ENCODE data around the gene C4orf50. TPM values are rescaled to one million over a fixed set of nuclear protein-coding genes. Genes with fewer than 3 reads are reported as not detected.

Gene C4orf50
- polyA plus RNA-seq, 1 donor from 2014 or later, result 1.6 TPM

DNA sequence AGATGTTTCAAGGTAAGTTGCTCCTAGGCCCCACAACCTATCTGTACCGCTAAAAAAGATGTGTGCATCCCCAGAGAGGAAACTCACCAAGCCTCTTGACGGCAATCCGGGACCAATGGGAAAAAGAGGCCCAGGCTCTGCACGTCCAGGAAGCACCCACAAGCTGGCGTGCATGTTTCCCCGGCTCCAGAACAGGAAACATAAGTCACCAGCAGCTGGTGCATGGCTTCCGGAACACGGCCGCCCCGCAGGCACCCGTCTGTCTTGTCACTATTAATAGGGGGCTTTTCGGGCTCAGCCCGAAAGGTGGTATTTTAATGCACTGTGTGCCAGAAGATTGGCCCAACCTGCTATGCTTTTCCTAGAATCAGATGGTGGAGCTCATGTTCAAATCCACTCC is 147.5 kb downstream of the C4orf50 start:
- Histone ChIP-seq H4K20me1 (ENCODE audit: insufficient read depth) (peaks cover 56% of the 10 kb centered on the region), H3K9ac (ENCODE audit: low read length) (no peak overlapping the region), H3K27me3 (ENCODE audit: insufficient read depth, low read depth, low read length) (no peaks in the 10 kb centered on the region), H3K4me3 (ENCODE audit: low read length) (no peak overlapping the region), H3F3A (ENCODE audit: insufficient read depth, low read length, poor library complexity, severe bottlenecking) (no peaks in the 10 kb centered on the region), H2AFZ (ENCODE audit: low read depth, low read length) (no peak overlapping the region), H3K79me2 (replicated peaks; ENCODE audit: insufficient read depth, low read length) (peaks cover 89% of the 10 kb centered on the region), H3K27ac (ENCODE audit: low read length) (no peak overlapping the region), H3K9me3 (ENCODE audit: low read length) (no peaks in the 10 kb centered on the region), H3K4me2 (ENCODE audit: low read length) (no peak overlapping the region), H3K36me3 (ENCODE audit: insufficient read depth, low read length) (peaks cover 14% of the 10 kb centered on the region), H3K9me2 (ENCODE audit: insufficient read depth, low read length) (no peaks in the 10 kb centered on the region)
- TF ChIP-seq, protein P1, sequence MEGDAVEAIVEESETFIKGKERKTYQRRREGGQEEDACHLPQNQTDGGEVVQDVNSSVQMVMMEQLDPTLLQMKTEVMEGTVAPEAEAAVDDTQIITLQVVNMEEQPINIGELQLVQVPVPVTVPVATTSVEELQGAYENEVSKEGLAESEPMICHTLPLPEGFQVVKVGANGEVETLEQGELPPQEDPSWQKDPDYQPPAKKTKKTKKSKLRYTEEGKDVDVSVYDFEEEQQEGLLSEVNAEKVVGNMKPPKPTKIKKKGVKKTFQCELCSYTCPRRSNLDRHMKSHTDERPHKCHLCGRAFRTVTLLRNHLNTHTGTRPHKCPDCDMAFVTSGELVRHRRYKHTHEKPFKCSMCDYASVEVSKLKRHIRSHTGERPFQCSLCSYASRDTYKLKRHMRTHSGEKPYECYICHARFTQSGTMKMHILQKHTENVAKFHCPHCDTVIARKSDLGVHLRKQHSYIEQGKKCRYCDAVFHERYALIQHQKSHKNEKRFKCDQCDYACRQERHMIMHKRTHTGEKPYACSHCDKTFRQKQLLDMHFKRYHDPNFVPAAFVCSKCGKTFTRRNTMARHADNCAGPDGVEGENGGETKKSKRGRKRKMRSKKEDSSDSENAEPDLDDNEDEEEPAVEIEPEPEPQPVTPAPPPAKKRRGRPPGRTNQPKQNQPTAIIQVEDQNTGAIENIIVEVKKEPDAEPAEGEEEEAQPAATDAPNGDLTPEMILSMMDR (IDR thresholded peaks at IDR 0.05; ENCODE audit: poor library complexity, severe bottlenecking), result no peak
- TF ChIP-seq RAD21 (conservative IDR thresholded peaks at IDR 0.05) (no peak), EZH2 (IDR thresholded peaks at IDR 0.05; ENCODE audit: borderline replicate concordance, insufficient read depth, low read length, poor library complexity, severe bottlenecking) (no peak), POLR2AphosphoS5 (IDR thresholded peaks at IDR 0.05) (no peak), MXI1 (conservative IDR thresholded peaks at IDR 0.05; ENCODE audit: poor library complexity, severe bottlenecking) (no peak), EP300 (conservative IDR thresholded peaks at IDR 0.05; ENCODE audit: poor library complexity, severe bottlenecking) (no peak), SMC3 (conservative IDR thresholded peaks at IDR 0.05; ENCODE audit: poor library complexity) (no peak)
- TF ChIP-seq, protein P2, sequence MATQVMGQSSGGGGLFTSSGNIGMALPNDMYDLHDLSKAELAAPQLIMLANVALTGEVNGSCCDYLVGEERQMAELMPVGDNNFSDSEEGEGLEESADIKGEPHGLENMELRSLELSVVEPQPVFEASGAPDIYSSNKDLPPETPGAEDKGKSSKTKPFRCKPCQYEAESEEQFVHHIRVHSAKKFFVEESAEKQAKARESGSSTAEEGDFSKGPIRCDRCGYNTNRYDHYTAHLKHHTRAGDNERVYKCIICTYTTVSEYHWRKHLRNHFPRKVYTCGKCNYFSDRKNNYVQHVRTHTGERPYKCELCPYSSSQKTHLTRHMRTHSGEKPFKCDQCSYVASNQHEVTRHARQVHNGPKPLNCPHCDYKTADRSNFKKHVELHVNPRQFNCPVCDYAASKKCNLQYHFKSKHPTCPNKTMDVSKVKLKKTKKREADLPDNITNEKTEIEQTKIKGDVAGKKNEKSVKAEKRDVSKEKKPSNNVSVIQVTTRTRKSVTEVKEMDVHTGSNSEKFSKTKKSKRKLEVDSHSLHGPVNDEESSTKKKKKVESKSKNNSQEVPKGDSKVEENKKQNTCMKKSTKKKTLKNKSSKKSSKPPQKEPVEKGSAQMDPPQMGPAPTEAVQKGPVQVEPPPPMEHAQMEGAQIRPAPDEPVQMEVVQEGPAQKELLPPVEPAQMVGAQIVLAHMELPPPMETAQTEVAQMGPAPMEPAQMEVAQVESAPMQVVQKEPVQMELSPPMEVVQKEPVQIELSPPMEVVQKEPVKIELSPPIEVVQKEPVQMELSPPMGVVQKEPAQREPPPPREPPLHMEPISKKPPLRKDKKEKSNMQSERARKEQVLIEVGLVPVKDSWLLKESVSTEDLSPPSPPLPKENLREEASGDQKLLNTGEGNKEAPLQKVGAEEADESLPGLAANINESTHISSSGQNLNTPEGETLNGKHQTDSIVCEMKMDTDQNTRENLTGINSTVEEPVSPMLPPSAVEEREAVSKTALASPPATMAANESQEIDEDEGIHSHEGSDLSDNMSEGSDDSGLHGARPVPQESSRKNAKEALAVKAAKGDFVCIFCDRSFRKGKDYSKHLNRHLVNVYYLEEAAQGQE (IDR thresholded peaks at IDR 0.05; ENCODE audit: borderline replicate concordance), result no peak

DNA sequence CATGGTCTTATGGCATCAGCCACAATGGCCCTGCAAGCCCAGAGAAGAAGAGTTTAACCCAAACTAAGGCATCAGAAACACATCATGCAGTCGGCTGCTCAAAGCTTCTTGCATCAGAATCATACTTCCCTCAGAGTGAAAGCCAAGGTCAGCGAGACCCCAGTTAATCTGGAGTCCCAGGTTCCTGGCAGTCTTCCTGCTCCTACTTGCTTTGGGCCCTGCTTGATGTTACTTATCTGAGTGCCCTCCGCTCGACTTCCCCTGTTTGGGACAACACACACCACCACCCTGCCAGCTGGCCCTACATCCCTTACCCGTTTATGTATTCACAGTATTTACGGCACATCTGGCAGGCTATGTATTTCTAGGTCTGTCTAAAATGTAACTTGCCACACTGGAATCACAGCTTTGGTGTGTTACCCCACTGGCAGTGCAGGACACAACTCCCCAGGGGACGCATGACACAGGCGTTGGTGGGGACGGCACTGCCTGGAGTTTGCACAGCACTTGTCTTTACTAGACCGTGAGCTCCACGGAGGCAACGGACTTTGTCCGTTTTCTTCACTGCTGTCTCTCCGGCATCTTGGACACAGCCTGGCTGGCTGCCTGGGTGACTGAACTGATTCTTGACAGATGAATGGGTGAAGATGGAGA is 148.1 kb downstream of the C4orf50 start:
- no peak for TF ChIP-seq RAD21 (conservative IDR thresholded peaks at IDR 0.05)
- no peak for TF ChIP-seq EZH2 (IDR thresholded peaks at IDR 0.05; ENCODE audit: borderline replicate concordance, insufficient read depth, low read length, poor library complexity, severe bottlenecking)
- TF ChIP-seq, protein P2 (IDR thresholded peaks at IDR 0.05; ENCODE audit: borderline replicate concordance), result no peak
- TF ChIP-seq EP300 (conservative IDR thresholded peaks at IDR 0.05; ENCODE audit: poor library complexity, severe bottlenecking), result no peak
- no peak for TF ChIP-seq POLR2AphosphoS5 (IDR thresholded peaks at IDR 0.05)
- H3K27ac ChIP-seq (ENCODE audit: low read length), result no peak overlapping the region
- no peaks in the 10 kb centered on the region for H3K9me3 ChIP-seq (ENCODE audit: low read length)

More for the DNA sequence above, 148.1 kb downstream of the C4orf50 start:
- Histone ChIP-seq H3K9ac (ENCODE audit: low read length) (no peak overlapping the region), H3K27me3 (ENCODE audit: insufficient read depth, low read depth, low read length) (no peaks in the 10 kb centered on the region), H3F3A (ENCODE audit: insufficient read depth, low read length, poor library complexity, severe bottlenecking) (no peaks in the 10 kb centered on the region), H3K9me2 (ENCODE audit: insufficient read depth, low read length) (no peaks in the 10 kb centered on the region), H3K4me3 (ENCODE audit: low read length) (no peak overlapping the region), H3K36me3 (ENCODE audit: insufficient read depth, low read length) (peaks cover 14% of the 10 kb centered on the region), H3K79me2 (replicated peaks; ENCODE audit: insufficient read depth, low read length) (peaks cover 85% of the 10 kb centered on the region), H4K20me1 (ENCODE audit: insufficient read depth) (peaks cover 53% of the 10 kb centered on the region), H2AFZ (ENCODE audit: low read depth, low read length) (no peak overlapping the region), H3K4me2 (ENCODE audit: low read length) (no peak overlapping the region)
